ENCODE data around the gene NBEA. TPM values are rescaled to one million over a fixed set of nuclear protein-coding genes. Genes with fewer than 3 reads are reported as not detected.
"Not testable (repeated sequence)": the region's sequence is repeated elsewhere in the genome, so short reads cannot be mapped to it uniquely, and the experiment has no call there.

The NBEA gene
- total RNA-seq, 2 donors from 2014 or later = 12.2 to 20.8 TPM

- DNase-seq (no peak), ATAC-seq (no peak)
- intact Hi-C loops (cut with DNase I) = no loop called here
These were observed 401.3 kb downstream of the NBEA start for GRCh38 chr13:35343417-35343816.

GRCh38 chr13:35345992-35346391 is 403.9 kb downstream of the NBEA start:
- intact Hi-C loops (cut with DNase I) = no loop called here
- DNase-seq (no peak), ATAC-seq (no peak)

- intact Hi-C loops (cut with DNase I) = no loop called here
- no peak for DNase-seq
- ATAC-seq = no peak
These were observed 404.4 kb downstream of the NBEA start for GRCh38 chr13:35346494-35346893.

GRCh38 chr13:35347679-35348205 is 405.7 kb downstream of the NBEA start:
- ATAC-seq (no peak), DNase-seq (no peak)
- intact Hi-C loops (cut with DNase I) = no loop called here

GRCh38 chr13:35349052-35349451 is 407.0 kb downstream of the NBEA start:
- ATAC-seq (no peak), DNase-seq (no peak)
- intact Hi-C loops (cut with DNase I) = no loop called here

GRCh38 chr13:35349673-35350278 is 407.7 kb downstream of the NBEA start:
- no peak for DNase-seq
- intact Hi-C loops (cut with DNase I) = no loop called here
- ATAC-seq = peak; percentile 41 to 72

- intact Hi-C loops (cut with DNase I) = no loop called here
- no peak for ATAC-seq
- no peak for DNase-seq
These were observed 412.2 kb downstream of the NBEA start for GRCh38 chr13:35354285-35354684.

- DNase-seq (no peak), ATAC-seq (no peak)
- intact Hi-C loops (cut with DNase I) = no loop called here
These were observed 412.8 kb downstream of the NBEA start for GRCh38 chr13:35354882-35355281.

- DNase-seq (no peak), ATAC-seq (no peak)
- intact Hi-C loops (cut with DNase I) = no loop called here
These were observed 414.5 kb downstream of the NBEA start for GRCh38 chr13:35356572-35356971.

- DNase-seq (no peak), ATAC-seq (no peak)
- intact Hi-C loops (cut with DNase I) = no loop called here
These were observed 423.8 kb downstream of the NBEA start for GRCh38 chr13:35365883-35366282.

GRCh38 chr13:35367586-35367985 is 425.5 kb downstream of the NBEA start:
- ATAC-seq (no peak), DNase-seq (no peak)
- intact Hi-C loops (cut with DNase I) = no loop called here

- intact Hi-C loops (cut with DNase I) = no loop called here
- ATAC-seq = no peak
- no peak for DNase-seq
These were observed 436.9 kb downstream of the NBEA start for GRCh38 chr13:35378939-35379338.

- intact Hi-C loops (cut with DNase I) = no loop called here
These were observed 437.6 kb downstream of the NBEA start for GRCh38 chr13:35379663-35380062.

GRCh38 chr13:35387682-35388250 is 445.7 kb downstream of the NBEA start:
- DNase-seq = no peak
- intact Hi-C loops (cut with DNase I) = no loop called here

More at GRCh38 chr13:35379663-35380062, 437.6 kb downstream of the NBEA start:
- ATAC-seq (no peak), DNase-seq (no peak)

GRCh38 chr13:35388441-35389355 is 446.6 kb downstream of the NBEA start:
- intact Hi-C loops (cut with DNase I) = no loop called here
- ATAC-seq (no peak), DNase-seq (no peak)

More at GRCh38 chr13:35387682-35388250, 445.7 kb downstream of the NBEA start:
- ATAC-seq = no peak

- no peak for ATAC-seq
- intact Hi-C loops (cut with DNase I) = no loop called here
- no peak for DNase-seq
These were observed 447.5 kb downstream of the NBEA start for GRCh38 chr13:35389535-35389934.

- intact Hi-C loops (cut with DNase I) = no loop called here
- no peak for DNase-seq
- no peak for ATAC-seq
These were observed 450.7 kb downstream of the NBEA start for GRCh38 chr13:35392768-35393167.

- DNase-seq (no peak), ATAC-seq (no peak)
- intact Hi-C loops (cut with DNase I) = no loop called here
These were observed 451.8 kb downstream of the NBEA start for GRCh38 chr13:35393886-35394285.

- intact Hi-C loops (cut with DNase I); ATAC-seq; DNase-seq: not testable (repeated sequence)
These were observed 466.2 kb downstream of the NBEA start for GRCh38 chr13:35408285-35408684.

Data from left cardiac atrium (tissue), 4 donors.